Heart left ventricle (tissue), 13 donors: ENCODE measurements around the gene AKAP6.

Source experiments
- POLR2A ChIP-seq, 2 donors: fragments of 450-650 bp; IDR thresholded peaks; one replicate each; pipeline ENCODE4 v1.6.1; 2017; ENCODE audit warnings: antibody characterized with exemption in 2 of 2, mild to moderate bottlenecking in 2 of 2, moderate library complexity in 2 of 2
- TF ChIP-seq, protein P1 (sequence below), 12 donors: fragments of 200-600 bp; sonication (generic) in 4 of 12; IDR thresholded peaks; one replicate each; pipeline versions ENCODE4 v1.5.0 to v1.8.0; 2018 to 2022; ENCODE audit warnings: antibody characterized with exemption in 12 of 12, mild to moderate bottlenecking in 5 of 12
- donor health status: ischemic (EF 13 %, LVEDD 7.1; RV severe dilation, severe dysfunction).
- donor health status: DM: no; HTN: yes; CAD: no.
- donor health status: DM: no; HTN: no; CAD: no.
- donor health status: ischemic (EF 25% LVEDD 6.9; RV normal size, moderate dysfunction).
- donor health status: ischemic (EF 25% LVEDD 5.7; RV mildly dilated, moderate dysfunction).
- donor health status: ischemic (EF 35%, LVEDD 5.7; RV mildly dilated, moderate dysfunction).
- donor health status: nonischemic (EF 11% LVEDD 7.7; RV severe dilation, severe dysfunction).
- donor health status: DM: yes; HTN: yes; CAD: no.
- donor health status: PGD.
- donor health status: ischemic (EF 29% LVEDD 5.4; RV normal size, mild dysfunction).
- donor health status: nonischemic (EF 23%, LVEDD 6.1; RV moderate dilation, normal function).

DNA sequence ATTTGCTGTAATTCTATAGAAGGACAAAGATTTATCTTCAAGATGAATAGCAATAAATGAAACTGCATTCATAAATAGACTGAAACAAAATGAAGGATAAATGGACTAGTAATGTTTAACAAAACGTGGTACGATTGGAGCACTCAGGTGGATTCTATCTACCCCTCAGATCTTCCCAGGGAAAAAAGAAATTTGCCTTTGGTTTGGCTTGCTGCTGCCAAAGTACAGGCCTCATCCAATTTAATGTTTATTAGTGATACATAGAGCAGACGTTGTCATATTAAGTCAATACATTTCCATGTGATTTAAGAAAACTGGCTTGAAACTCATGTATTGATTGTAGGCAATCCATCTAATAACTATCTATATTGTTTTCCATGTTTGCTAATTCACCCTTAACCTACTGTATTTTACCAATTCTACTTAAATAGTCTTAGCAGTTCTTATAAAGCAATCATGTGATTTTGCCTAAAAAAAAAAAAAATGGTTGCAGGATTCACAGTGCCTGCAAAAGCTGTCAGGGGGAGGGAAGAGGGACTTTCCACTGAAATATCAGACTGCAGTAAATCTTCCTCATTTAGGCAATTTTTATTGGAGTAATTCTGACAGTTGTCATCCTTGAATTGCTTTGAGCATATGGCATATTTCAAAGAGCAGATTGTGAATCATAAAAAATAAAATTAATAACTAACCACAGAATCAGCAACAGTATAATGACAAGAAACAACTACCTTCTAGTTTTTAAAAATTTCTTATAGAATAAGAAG is 367.4 kb downstream of the AKAP6 start:
- TF ChIP-seq, protein P1, sequence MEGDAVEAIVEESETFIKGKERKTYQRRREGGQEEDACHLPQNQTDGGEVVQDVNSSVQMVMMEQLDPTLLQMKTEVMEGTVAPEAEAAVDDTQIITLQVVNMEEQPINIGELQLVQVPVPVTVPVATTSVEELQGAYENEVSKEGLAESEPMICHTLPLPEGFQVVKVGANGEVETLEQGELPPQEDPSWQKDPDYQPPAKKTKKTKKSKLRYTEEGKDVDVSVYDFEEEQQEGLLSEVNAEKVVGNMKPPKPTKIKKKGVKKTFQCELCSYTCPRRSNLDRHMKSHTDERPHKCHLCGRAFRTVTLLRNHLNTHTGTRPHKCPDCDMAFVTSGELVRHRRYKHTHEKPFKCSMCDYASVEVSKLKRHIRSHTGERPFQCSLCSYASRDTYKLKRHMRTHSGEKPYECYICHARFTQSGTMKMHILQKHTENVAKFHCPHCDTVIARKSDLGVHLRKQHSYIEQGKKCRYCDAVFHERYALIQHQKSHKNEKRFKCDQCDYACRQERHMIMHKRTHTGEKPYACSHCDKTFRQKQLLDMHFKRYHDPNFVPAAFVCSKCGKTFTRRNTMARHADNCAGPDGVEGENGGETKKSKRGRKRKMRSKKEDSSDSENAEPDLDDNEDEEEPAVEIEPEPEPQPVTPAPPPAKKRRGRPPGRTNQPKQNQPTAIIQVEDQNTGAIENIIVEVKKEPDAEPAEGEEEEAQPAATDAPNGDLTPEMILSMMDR (IDR thresholded peaks at IDR 0.05) = no peak
- TF ChIP-seq POLR2A (IDR thresholded peaks at IDR 0.05) = no peak
